GM19025 (cell line): ENCODE measurements around the gene TICRR.

Experiments used
- ATAC-seq: cut with Tn5 transposase; IDR thresholded peaks from one replicate; pipeline ENCODE4 v1.9.1; 2021; ENCODE audit warnings: mild to moderate bottlenecking, low read depth, moderate library complexity; ENCODE audit not compliant: unreplicated experiment

Gene TICRR

GRCh38 chr15:89649716-89650115 is 74.4 kb downstream of the TICRR start:
- no peak for ATAC-seq

GRCh38 chr15:89652131-89652530 is 76.9 kb downstream of the TICRR start:
- no peak for ATAC-seq

- no peak for ATAC-seq
Observed at GRCh38 chr15:89652666-89653065, 77.4 kb downstream of the TICRR start.

GRCh38 chr15:89653578-89653977 is 78.3 kb downstream of the TICRR start:
- no peak for ATAC-seq

- ATAC-seq = no peak
Observed at GRCh38 chr15:89654301-89654761, 79.1 kb downstream of the TICRR start.

- ATAC-seq = no peak
Observed at GRCh38 chr15:89654847-89655805, 79.9 kb downstream of the TICRR start, which contains the start of gene KIF7. Gene KIF7, minus strand, starts transcription at chr15:89655467. Its CDS starts 2,537 bp downstream, at chr15:89652930.

- ATAC-seq = no peak
Observed at GRCh38 chr15:89656116-89656815, 81.0 kb downstream of the TICRR start.

- ATAC-seq = no peak
Observed at GRCh38 chr15:89657686-89658200, 82.5 kb downstream of the TICRR start.

GRCh38 chr15:89659295-89659694 is 84.0 kb downstream of the TICRR start:
- no peak for ATAC-seq

- no peak for ATAC-seq
Observed at GRCh38 chr15:89660556-89660955, 85.3 kb downstream of the TICRR start.

GRCh38 chr15:89662893-89663626 is 87.8 kb downstream of the TICRR start:
- no peak for ATAC-seq

- ATAC-seq = no peak
Observed at GRCh38 chr15:89664441-89665350, 89.4 kb downstream of the TICRR start.

- no peak for ATAC-seq
Observed at GRCh38 chr15:89665449-89666181, 90.3 kb downstream of the TICRR start.

- no peak for ATAC-seq
Observed at GRCh38 chr15:89666184-89666857, 91.1 kb downstream of the TICRR start.

- ATAC-seq = no peak
Observed at GRCh38 chr15:89666858-89667705, 91.8 kb downstream of the TICRR start.

- ATAC-seq = no peak
Observed at GRCh38 chr15:89667706-89667960, 92.4 kb downstream of the TICRR start.

- no peak for ATAC-seq
Observed at GRCh38 chr15:89668171-89668570, 92.9 kb downstream of the TICRR start.
